ENCODE data around the gene CTSH.

CTSH gene

GRCh38 chr15:78914027-78914764 lies 30.6 kb downstream of the CTSH start:
- Histone ChIP-seq H4K8ac (ENCODE audit: low read depth, low read length) (no peak overlapping the region), H3K4me3 (ENCODE audit: low read length) (no peak overlapping the region), H3K79me2 (ENCODE audit: control insufficient read depth, insufficient read depth, low read length) (peaks cover 2% of the 10 kb centered on the region), H4K5ac (ENCODE audit: low read length) (no peak overlapping the region), H3K4ac (ENCODE audit: low read depth, low read length) (no peak overlapping the region), H3K9ac (ENCODE audit: low read length) (no peak overlapping the region), H3K36me3 (ENCODE audit: control insufficient read depth, insufficient read depth, low read length) (no peaks in the 10 kb centered on the region), H2BK15ac (replicated peaks; ENCODE audit: low read depth) (no peak overlapping the region), H3K18ac (ENCODE audit: low read length) (no peak overlapping the region), H2BK5ac (ENCODE audit: low read length) (no peak overlapping the region), H3K4me2 (ENCODE audit: low read length) (no peak overlapping the region), H3K56ac (ENCODE audit: low read length) (no peak overlapping the region), H2BK120ac (ENCODE audit: low read depth, low read length) (no peak overlapping the region), H3K27ac (ENCODE audit: low read depth, low read length) (no peak overlapping the region), H3K4me1 (ENCODE audit: control insufficient read depth, low read depth, low read length) (no peaks in the 10 kb centered on the region), H3K23ac (ENCODE audit: low read length) (no peak overlapping the region), H2AK5ac (ENCODE audit: low read length) (no peak overlapping the region), H3K27me3 (ENCODE audit: insufficient read depth, low read length, poor library complexity) (no peaks in the 10 kb centered on the region), H3K79me1 (ENCODE audit: low read length) (peaks cover 11% of the 10 kb centered on the region)
- peak; percentile 66 for DNase-seq
- WGBS (ENCODE audit: extremely low coverage, insufficient coverage, low lambda C conversion rate) = no CpG with 5 or more reads among the region's 13 CpGs

- Histone ChIP-seq H2AK5ac (ENCODE audit: low read length) (no peak overlapping the region), H3K36me3 (ENCODE audit: control insufficient read depth, insufficient read depth, low read length) (no peaks in the 10 kb centered on the region), H3K79me2 (ENCODE audit: control insufficient read depth, insufficient read depth, low read length) (peaks cover 2% of the 10 kb centered on the region), H4K8ac (ENCODE audit: low read depth, low read length) (no peak overlapping the region), H3K4me3 (ENCODE audit: low read length) (no peak overlapping the region), H3K9ac (ENCODE audit: low read length) (no peak overlapping the region), H3K56ac (ENCODE audit: low read length) (no peak overlapping the region), H3K18ac (ENCODE audit: low read length) (no peak overlapping the region), H3K79me1 (ENCODE audit: low read length) (peaks cover 11% of the 10 kb centered on the region), H4K5ac (ENCODE audit: low read length) (no peak overlapping the region), H3K27ac (ENCODE audit: low read depth, low read length) (no peak overlapping the region), H3K4me2 (ENCODE audit: low read length) (no peak overlapping the region), H2BK5ac (ENCODE audit: low read length) (no peak overlapping the region), H2BK120ac (ENCODE audit: low read depth, low read length) (no peak overlapping the region), H3K4ac (ENCODE audit: low read depth, low read length) (no peak overlapping the region), H2BK15ac (replicated peaks; ENCODE audit: low read depth) (no peak overlapping the region), H3K4me1 (ENCODE audit: control insufficient read depth, low read depth, low read length) (no peaks in the 10 kb centered on the region), H3K23ac (ENCODE audit: low read length) (no peak overlapping the region), H3K27me3 (ENCODE audit: insufficient read depth, low read length, poor library complexity) (no peaks in the 10 kb centered on the region)
- no CpG with 5 or more reads among the region's 3 CpGs for WGBS (ENCODE audit: extremely low coverage, insufficient coverage, low lambda C conversion rate)
- no peak for DNase-seq
Observed at GRCh38 chr15:78913012-78913411, 31.8 kb downstream of the CTSH start.

GRCh38 chr15:78912316-78912715 lies 32.5 kb downstream of the CTSH start:
- no peak overlapping the region for H4K8ac ChIP-seq (ENCODE audit: low read depth, low read length)
- H3K56ac ChIP-seq (ENCODE audit: low read length) = no peak overlapping the region
- H3K36me3 ChIP-seq (ENCODE audit: control insufficient read depth, insufficient read depth, low read length) = no peaks in the 10 kb centered on the region
- H3K79me1 ChIP-seq (ENCODE audit: low read length) = peaks cover 8% of the 10 kb centered on the region
- no peak overlapping the region for H2BK15ac ChIP-seq (replicated peaks; ENCODE audit: low read depth)
- WGBS (ENCODE audit: extremely low coverage, insufficient coverage, low lambda C conversion rate) = no CpG with 5 or more reads among the region's 2 CpGs
- DNase-seq = no peak
- no peak overlapping the region for H3K18ac ChIP-seq (ENCODE audit: low read length)
- no peak overlapping the region for H3K4me3 ChIP-seq (ENCODE audit: low read length)
- H3K4me2 ChIP-seq (ENCODE audit: low read length) = no peak overlapping the region
- no peaks in the 10 kb centered on the region for H3K4me1 ChIP-seq (ENCODE audit: control insufficient read depth, low read depth, low read length)
- H3K23ac ChIP-seq (ENCODE audit: low read length) = no peak overlapping the region
- no peak overlapping the region for H2BK120ac ChIP-seq (ENCODE audit: low read depth, low read length)
- H3K9ac ChIP-seq (ENCODE audit: low read length) = no peak overlapping the region
- H4K5ac ChIP-seq (ENCODE audit: low read length) = no peak overlapping the region
- H2BK5ac ChIP-seq (ENCODE audit: low read length) = no peak overlapping the region
- H3K79me2 ChIP-seq (ENCODE audit: control insufficient read depth, insufficient read depth, low read length) = peaks cover 2% of the 10 kb centered on the region
- no peak overlapping the region for H2AK5ac ChIP-seq (ENCODE audit: low read length)
- no peak overlapping the region for H3K27ac ChIP-seq (ENCODE audit: low read depth, low read length)
- no peaks in the 10 kb centered on the region for H3K27me3 ChIP-seq (ENCODE audit: insufficient read depth, low read length, poor library complexity)
- no peak overlapping the region for H3K4ac ChIP-seq (ENCODE audit: low read depth, low read length)

- WGBS (ENCODE audit: extremely low coverage, insufficient coverage, low lambda C conversion rate) = no CpG with 5 or more reads among the region's 7 CpGs
- no peak overlapping the region for H3K4me3 ChIP-seq (ENCODE audit: low read length)
- H2AK5ac ChIP-seq (ENCODE audit: low read length) = no peak overlapping the region
- no peak overlapping the region for H2BK15ac ChIP-seq (replicated peaks; ENCODE audit: low read depth)
- no peak overlapping the region for H3K4me2 ChIP-seq (ENCODE audit: low read length)
- H4K8ac ChIP-seq (ENCODE audit: low read depth, low read length) = no peak overlapping the region
- H3K4me1 ChIP-seq (ENCODE audit: control insufficient read depth, low read depth, low read length) = no peaks in the 10 kb centered on the region
- no peak for DNase-seq
- H2BK120ac ChIP-seq (ENCODE audit: low read depth, low read length) = no peak overlapping the region
- no peak overlapping the region for H4K5ac ChIP-seq (ENCODE audit: low read length)
- no peak overlapping the region for H3K27ac ChIP-seq (ENCODE audit: low read depth, low read length)
- H3K79me2 ChIP-seq (ENCODE audit: control insufficient read depth, insufficient read depth, low read length) = peaks cover 2% of the 10 kb centered on the region
- H3K23ac ChIP-seq (ENCODE audit: low read length) = no peak overlapping the region
- H3K56ac ChIP-seq (ENCODE audit: low read length) = no peak overlapping the region
- H3K79me1 ChIP-seq (ENCODE audit: low read length) = peaks cover 6% of the 10 kb centered on the region
- H3K18ac ChIP-seq (ENCODE audit: low read length) = no peak overlapping the region
- no peak overlapping the region for H3K4ac ChIP-seq (ENCODE audit: low read depth, low read length)
- H3K9ac ChIP-seq (ENCODE audit: low read length) = no peak overlapping the region
- H2BK5ac ChIP-seq (ENCODE audit: low read length) = no peak overlapping the region
- no peaks in the 10 kb centered on the region for H3K27me3 ChIP-seq (ENCODE audit: insufficient read depth, low read length, poor library complexity)
- H3K36me3 ChIP-seq (ENCODE audit: control insufficient read depth, insufficient read depth, low read length) = no peaks in the 10 kb centered on the region
Observed at GRCh38 chr15:78910271-78910670, 34.6 kb downstream of the CTSH start.

- no peak overlapping the region for H4K8ac ChIP-seq (ENCODE audit: low read depth, low read length)
- no peak overlapping the region for H2AK5ac ChIP-seq (ENCODE audit: low read length)
- peaks cover 6% of the 10 kb centered on the region for H3K79me1 ChIP-seq (ENCODE audit: low read length)
- no peak overlapping the region for H2BK5ac ChIP-seq (ENCODE audit: low read length)
- no peak overlapping the region for H3K23ac ChIP-seq (ENCODE audit: low read length)
- no peak overlapping the region for H4K5ac ChIP-seq (ENCODE audit: low read length)
- H3K79me2 ChIP-seq (ENCODE audit: control insufficient read depth, insufficient read depth, low read length) = peaks cover 2% of the 10 kb centered on the region
- no peak overlapping the region for H3K4me3 ChIP-seq (ENCODE audit: low read length)
- H3K18ac ChIP-seq (ENCODE audit: low read length) = no peak overlapping the region
- no peak overlapping the region for H3K4me2 ChIP-seq (ENCODE audit: low read length)
- peak; percentile 76 for DNase-seq
- H3K36me3 ChIP-seq (ENCODE audit: control insufficient read depth, insufficient read depth, low read length) = no peaks in the 10 kb centered on the region
- no peak overlapping the region for H3K4ac ChIP-seq (ENCODE audit: low read depth, low read length)
- H2BK120ac ChIP-seq (ENCODE audit: low read depth, low read length) = no peak overlapping the region
- no peak overlapping the region for H3K27ac ChIP-seq (ENCODE audit: low read depth, low read length)
- H3K9ac ChIP-seq (ENCODE audit: low read length) = no peak overlapping the region
- no CpG with 5 or more reads among the region's 5 CpGs for WGBS (ENCODE audit: extremely low coverage, insufficient coverage, low lambda C conversion rate)
- H3K56ac ChIP-seq (ENCODE audit: low read length) = no peak overlapping the region
- no peaks in the 10 kb centered on the region for H3K4me1 ChIP-seq (ENCODE audit: control insufficient read depth, low read depth, low read length)
- no peaks in the 10 kb centered on the region for H3K27me3 ChIP-seq (ENCODE audit: insufficient read depth, low read length, poor library complexity)
- no peak overlapping the region for H2BK15ac ChIP-seq (replicated peaks; ENCODE audit: low read depth)
Observed at GRCh38 chr15:78909791-78910228, 35.0 kb downstream of the CTSH start.
